Nephron progenitor cell (in vitro differentiated cells): ENCODE results near the gene MSI2.

ENCODE experiments used
- DNase-seq: peaks from one replicate; pipeline ENCODE4 v3.0.0; 2021
- H3K27ac Mint-ChIP-seq: 2 replicates; pipeline ENCODE4 v1.8.0; 2021; ENCODE audit warnings: mild to moderate bottlenecking, moderate library complexity, mixed read lengths
- H3K27me3 Mint-ChIP-seq: 2 replicates; pipeline ENCODE4 v1.8.0; 2021; ENCODE audit warnings: mild to moderate bottlenecking, low read depth, mixed read lengths; ENCODE audit not compliant: poor library complexity
- H3K36me3 Mint-ChIP-seq: 2 replicates; pipeline ENCODE4 v1.8.0; 2021; ENCODE audit warnings: low read depth, mixed read lengths
- H3K4me1 Mint-ChIP-seq: 2 replicates; pipeline ENCODE4 v1.8.0; 2021; ENCODE audit warnings: mixed read lengths
- H3K4me3 Mint-ChIP-seq: 2 replicates; pipeline ENCODE4 v1.8.0; 2021; ENCODE audit warnings: mild to moderate bottlenecking, moderate library complexity, mixed read lengths
- H3K9me3 Mint-ChIP-seq: 2 replicates; pipeline ENCODE4 v1.8.0; 2021; ENCODE audit warnings: mild to moderate bottlenecking, moderate library complexity, mixed read lengths
- TF ChIP-seq, protein P1 (sequence below): fragments of 200-600 bp; sonication (generic); IDR thresholded peaks from 2 replicates; pipeline ENCODE4 v1.5.0; 2021; ENCODE audit warnings: antibody characterized with exemption

MSI2 gene

DNA sequence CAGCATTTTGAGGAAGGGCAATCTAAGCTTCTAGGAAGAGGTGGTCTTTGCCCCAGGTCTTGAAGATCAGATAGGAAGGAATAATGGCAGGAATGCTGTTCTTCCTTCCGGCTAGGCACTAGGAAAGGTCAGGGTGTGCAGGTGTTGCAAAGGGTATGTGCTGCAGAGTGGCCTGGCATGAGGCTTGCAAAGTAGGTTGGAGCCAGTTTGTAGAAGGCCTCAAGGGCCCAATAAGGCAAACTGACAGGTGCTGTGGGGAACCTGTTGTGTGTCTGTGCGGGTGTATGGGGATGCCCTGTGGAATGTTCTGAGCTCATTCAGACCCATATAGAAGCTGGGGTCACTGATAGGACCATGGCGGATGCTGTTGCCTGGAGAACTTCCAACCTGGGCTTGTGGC is 12.7 kb downstream of the MSI2 start:
- Mint-ChIP-seq H3K4me1 (peaks cover 91% of the 10 kb centered on the region), H3K36me3 (peaks cover 72% of the 10 kb centered on the region)
- no peak for DNase-seq

DNA sequence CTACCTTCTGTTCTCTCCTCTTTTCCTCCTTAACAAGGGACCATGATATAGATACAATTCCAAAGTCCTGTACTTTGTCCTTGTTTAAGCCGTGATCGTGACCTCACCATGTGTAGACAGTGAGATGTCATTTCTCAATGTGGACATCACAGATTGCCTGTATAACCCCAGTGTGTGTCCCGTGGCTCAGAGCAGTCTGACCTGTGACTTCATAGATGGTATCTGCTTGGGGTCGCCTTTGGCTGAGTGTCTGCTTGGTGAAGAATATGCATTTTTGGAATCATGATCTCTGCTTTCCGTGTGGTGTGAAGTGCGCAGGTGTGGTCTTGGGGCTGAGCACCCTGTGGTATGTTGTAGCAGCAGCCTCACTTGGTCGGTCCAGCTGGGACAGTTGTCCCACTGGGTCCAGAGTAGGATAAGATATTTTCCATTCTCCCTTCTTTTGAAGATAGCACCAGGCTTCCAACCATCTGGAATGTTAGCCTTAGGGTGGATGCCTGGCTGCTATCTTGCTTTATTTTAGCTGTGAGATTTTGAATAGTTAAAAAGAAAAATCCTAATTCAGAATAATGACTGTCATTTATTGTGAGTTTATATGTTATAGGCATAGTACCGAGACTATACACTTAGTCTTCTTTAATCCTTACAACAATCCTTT is 13.4 kb downstream of the MSI2 start:
- H3K27ac Mint-ChIP-seq, result peak overlapping the region; percentile 89
- DNase-seq, result no peak
- H3K36me3 Mint-ChIP-seq, result peaks cover 72% of the 10 kb centered on the region
- H3K4me1 Mint-ChIP-seq, result peaks cover 91% of the 10 kb centered on the region
- H3K9me3 Mint-ChIP-seq, result no peaks in the 10 kb centered on the region
- H3K27me3 Mint-ChIP-seq, result no peaks in the 10 kb centered on the region
- no peak overlapping the region for H3K4me3 Mint-ChIP-seq
- TF ChIP-seq, protein P1, sequence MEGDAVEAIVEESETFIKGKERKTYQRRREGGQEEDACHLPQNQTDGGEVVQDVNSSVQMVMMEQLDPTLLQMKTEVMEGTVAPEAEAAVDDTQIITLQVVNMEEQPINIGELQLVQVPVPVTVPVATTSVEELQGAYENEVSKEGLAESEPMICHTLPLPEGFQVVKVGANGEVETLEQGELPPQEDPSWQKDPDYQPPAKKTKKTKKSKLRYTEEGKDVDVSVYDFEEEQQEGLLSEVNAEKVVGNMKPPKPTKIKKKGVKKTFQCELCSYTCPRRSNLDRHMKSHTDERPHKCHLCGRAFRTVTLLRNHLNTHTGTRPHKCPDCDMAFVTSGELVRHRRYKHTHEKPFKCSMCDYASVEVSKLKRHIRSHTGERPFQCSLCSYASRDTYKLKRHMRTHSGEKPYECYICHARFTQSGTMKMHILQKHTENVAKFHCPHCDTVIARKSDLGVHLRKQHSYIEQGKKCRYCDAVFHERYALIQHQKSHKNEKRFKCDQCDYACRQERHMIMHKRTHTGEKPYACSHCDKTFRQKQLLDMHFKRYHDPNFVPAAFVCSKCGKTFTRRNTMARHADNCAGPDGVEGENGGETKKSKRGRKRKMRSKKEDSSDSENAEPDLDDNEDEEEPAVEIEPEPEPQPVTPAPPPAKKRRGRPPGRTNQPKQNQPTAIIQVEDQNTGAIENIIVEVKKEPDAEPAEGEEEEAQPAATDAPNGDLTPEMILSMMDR, result no peak

More for the DNA sequence above, 12.7 kb downstream of the MSI2 start:
- Mint-ChIP-seq H3K9me3 (no peaks in the 10 kb centered on the region), H3K27ac (peak overlapping the region; percentile 89), H3K4me3 (no peak overlapping the region), H3K27me3 (no peaks in the 10 kb centered on the region)
- TF ChIP-seq, protein P1, result no peak

DNA sequence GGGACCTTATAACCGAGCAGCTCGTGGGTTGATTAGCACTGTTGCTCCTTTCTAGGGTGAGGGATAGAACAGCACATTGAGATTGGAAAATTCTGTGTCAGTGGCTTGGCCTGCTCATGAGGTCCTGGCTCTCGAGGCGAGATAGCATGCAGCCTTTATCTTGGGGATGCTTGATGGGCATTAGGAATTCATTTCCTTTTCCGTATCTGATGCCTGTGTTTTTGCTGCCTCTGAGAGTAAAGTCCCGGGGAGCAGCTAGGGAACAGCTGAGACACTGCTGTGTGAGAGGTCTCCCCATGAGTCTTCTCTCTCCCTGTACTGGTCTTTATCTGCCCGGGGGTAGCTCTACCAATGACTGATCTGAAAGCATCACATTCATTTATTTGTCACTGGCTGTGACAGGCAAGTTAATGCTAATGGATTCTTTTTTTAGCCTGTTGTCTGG is 14.5 kb downstream of the MSI2 start:
- TF ChIP-seq, protein P1, result no peak
- H3K36me3 Mint-ChIP-seq, result peaks cover 72% of the 10 kb centered on the region
- H3K9me3 Mint-ChIP-seq, result no peaks in the 10 kb centered on the region
- DNase-seq, result no peak
- peak overlapping the region; percentile 41 for H3K4me3 Mint-ChIP-seq
- peaks cover 3% of the 10 kb centered on the region for H3K27me3 Mint-ChIP-seq
- H3K27ac Mint-ChIP-seq, result peak overlapping the region; percentile 86
- peaks cover 91% of the 10 kb centered on the region for H3K4me1 Mint-ChIP-seq

DNA sequence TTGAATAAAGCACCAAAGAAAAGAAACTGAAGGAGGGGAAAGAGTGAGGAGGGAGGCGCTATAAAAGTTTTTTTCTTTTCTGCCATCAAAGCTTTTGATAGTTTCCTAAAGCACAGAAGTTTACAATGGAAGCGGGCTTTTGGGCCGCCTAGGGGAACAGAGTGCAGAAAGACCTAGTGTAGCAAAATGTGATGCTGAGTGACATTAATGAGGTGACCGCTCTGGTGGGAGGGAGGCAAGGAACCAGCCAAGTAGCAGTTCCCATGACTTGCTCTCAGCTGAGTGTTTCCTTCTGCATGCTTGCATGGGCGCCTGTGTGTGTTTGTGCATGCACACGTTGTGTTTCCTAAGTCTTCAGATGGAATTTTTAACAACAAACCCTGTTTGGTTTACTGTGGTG is 15.5 kb downstream of the MSI2 start:
- peaks cover 3% of the 10 kb centered on the region for H3K27me3 Mint-ChIP-seq
- no peak for DNase-seq
- TF ChIP-seq, protein P1, result no peak
- peak overlapping the region; percentile 87 for H3K27ac Mint-ChIP-seq
- no peak overlapping the region for H3K4me3 Mint-ChIP-seq
- no peaks in the 10 kb centered on the region for H3K9me3 Mint-ChIP-seq
- H3K4me1 Mint-ChIP-seq, result peaks cover 96% of the 10 kb centered on the region
- peaks cover 73% of the 10 kb centered on the region for H3K36me3 Mint-ChIP-seq

DNA sequence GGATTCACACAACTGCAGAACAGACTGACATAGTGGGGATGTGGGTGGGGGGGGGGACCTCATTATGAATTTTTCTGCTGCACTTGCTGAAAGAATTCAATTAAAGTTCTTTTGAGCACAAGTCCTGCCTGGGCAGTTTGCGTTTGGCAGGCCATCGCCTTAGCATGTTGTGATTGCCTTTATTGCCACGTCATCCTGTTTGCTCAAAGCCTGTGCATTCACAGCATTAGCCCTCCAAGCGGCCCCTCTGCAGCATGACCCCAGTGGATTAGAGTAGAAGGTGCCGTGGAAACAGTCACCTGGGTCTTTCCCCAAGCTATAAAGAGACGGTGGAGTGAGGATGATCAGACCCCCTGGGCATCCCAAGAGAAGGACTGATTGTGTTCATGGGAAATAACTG is 17.2 kb downstream of the MSI2 start:
- H3K36me3 Mint-ChIP-seq, result peaks cover 71% of the 10 kb centered on the region
- no peak for DNase-seq
- H3K27ac Mint-ChIP-seq, result peak overlapping the region; percentile 44
- H3K27me3 Mint-ChIP-seq, result peaks cover 3% of the 10 kb centered on the region
- no peak overlapping the region for H3K4me3 Mint-ChIP-seq
- no peaks in the 10 kb centered on the region for H3K9me3 Mint-ChIP-seq
- peaks cover 95% of the 10 kb centered on the region for H3K4me1 Mint-ChIP-seq
- TF ChIP-seq, protein P1, result no peak

DNA sequence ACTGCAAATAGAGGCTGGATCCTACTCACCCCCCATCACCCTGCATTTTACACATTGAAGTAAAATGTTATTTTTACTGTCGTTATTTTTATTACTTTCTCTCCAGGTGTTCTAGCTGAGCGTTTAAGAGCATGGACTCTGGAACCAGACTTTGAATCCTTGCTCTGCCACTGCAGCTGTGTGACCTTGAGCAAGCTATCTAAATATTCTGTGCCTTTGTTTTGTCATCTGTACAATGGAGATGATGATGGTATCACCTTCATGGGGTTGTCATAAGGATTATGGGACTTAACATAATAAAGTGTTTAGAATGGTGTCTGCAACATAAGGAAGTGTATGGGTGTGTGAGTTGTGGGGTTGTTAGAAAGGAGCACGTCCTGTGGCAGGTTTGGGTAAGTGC is 17.8 kb downstream of the MSI2 start:
- no peak for DNase-seq
- no peaks in the 10 kb centered on the region for H3K9me3 Mint-ChIP-seq
- TF ChIP-seq, protein P1, result no peak
- peaks cover 71% of the 10 kb centered on the region for H3K36me3 Mint-ChIP-seq
- peak overlapping the region; percentile 31 for H3K27ac Mint-ChIP-seq
- no peak overlapping the region for H3K4me3 Mint-ChIP-seq
- peaks cover 3% of the 10 kb centered on the region for H3K27me3 Mint-ChIP-seq
- H3K4me1 Mint-ChIP-seq, result peaks cover 96% of the 10 kb centered on the region
